ENCODE results near the gene EFCAB5.
"Not testable (repeated sequence)": the region's sequence is repeated elsewhere in the genome, so short reads cannot be mapped to it uniquely, and the experiment has no call there.

EFCAB5 gene

DNA sequence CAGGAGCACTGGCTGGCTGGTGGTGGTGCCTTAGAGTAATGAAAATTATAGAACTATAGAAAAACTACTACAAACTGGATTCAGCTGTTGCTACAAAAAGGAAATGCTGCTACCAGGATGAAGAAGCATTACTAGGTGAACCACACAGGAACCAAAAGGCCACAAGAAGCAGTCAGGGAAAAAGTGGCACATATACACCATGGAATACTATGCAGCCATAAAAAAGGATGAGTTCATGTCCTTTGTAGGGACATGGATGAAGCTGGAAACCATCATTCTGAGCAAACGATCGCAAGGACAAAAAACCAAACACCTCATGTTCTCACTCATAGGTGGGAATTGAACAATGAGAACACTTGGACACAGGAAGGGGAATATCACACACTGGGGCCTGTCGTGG, 5.5 kb upstream of the EFCAB5 start:
- DNase-seq (ENCODE audit: low read depth): not testable (repeated sequence)

DNA sequence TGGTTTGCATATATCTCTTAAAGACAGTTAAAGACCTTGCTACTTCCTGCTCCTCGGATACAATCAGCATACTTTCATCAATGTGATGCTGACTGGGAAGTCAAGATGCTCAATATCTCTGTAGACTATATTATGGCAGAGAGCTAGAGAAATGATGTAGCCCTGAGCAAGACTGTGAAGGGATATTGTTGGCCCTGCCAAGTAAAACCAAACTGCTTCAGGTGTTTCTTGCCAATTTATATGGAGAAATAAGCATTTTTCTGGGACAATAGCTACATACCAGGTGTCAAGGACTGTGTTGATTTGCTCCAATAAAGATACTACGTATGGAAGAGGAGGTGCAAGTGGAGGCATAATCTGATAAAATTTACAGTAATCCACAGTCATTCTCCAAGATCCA, 4.7 kb upstream of the EFCAB5 start:
- no peak for DNase-seq (ENCODE audit: low read depth)

DNA sequence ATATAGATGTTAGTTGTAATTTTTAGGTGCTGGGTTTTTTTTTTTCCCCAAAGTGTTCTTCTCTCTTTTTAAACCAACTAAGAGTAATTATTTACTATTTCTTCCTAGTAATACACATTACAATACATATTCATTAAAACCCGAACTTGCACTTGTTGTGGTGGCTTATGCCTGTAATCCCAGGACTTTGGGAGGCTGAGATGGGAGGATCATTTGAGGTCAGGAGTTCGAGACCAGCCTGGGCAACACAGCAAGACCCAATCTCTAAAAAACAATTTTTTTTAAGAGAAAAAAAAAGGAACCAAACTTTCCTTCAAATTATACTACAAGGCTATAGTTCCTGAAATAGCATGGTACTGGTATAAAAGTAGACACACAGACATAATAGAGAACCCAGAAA, 3.8 kb downstream of the EFCAB5 start:
- DNase-seq (ENCODE audit: low read depth): no peak

DNA sequence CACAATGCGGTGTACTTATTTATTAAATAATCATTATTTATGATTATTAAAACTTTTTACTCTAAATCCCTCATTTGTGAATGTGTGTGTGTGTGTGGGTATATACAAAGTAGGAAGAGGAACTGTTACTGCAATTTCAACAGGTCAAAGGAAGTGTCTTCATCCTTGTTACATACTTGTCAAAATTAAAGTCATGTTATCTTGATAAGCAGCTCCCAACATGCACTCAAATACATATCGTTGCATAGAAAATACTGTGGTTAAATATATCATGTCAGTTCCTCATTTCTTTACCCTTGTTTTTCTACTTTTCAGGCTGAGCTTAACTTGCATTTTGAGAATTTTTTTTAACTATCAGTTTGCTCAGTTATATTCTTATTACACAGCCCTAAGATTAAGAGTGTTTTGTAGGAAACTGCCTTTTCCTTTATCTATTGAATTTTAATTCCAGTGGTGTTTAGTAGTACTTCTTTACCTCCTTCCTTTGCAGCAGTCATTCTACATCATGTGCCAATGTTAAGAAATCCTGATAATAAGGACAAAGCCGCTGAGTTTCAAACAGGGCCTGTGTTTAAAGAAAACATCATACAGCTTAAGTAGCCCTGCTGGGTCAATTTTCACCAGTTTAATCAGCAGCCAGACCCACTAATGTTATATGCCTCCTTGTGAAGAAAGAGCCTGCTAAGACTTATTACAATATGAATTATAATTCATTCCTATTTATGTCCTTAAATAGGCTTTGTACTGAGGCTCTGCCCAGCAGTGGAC, 7.2 kb downstream of the EFCAB5 start:
- DNase-seq (ENCODE audit: low read depth): no peak

DNA sequence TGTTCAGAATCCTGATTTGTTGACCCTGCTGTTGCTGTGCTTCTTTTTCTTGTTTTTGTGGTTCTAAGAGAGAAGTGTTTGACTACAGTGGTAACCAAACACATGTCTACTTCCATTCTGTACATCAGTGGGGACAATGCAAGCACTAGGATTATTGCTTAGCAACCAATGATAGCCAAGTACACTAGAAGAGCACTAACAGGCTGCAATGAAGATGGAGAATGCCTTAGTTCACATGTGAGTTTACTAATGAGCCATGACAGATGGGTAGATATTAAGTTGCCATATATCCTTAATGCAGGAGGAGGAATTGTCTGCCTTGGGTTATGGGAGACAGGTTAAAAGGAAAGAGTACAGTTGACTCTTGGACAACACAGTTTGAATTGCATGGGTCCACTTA, 8.3 kb downstream of the EFCAB5 start:
- no peak for DNase-seq (ENCODE audit: low read depth)

DNA sequence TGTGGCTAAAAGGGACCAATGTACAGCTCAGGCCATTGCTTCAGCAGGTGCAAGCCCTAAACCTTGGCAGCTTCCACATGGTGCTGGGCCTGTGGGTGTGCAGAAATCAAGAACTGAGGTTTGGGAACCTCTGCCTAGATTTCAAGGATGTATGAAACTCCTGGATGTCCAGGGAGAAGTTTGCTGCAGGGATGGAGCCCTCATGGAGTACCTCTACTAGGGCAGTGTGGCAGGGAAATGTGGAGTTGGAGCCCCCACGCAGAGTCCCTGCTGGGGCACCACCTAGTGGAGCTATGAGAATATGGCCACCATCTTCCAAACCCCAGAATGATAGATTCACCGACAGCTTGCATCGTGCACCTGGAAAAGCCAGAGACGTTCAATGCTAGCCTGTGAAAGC, 13.0 kb downstream of the EFCAB5 start:
- DNase-seq (ENCODE audit: low read depth): no peak

DNA sequence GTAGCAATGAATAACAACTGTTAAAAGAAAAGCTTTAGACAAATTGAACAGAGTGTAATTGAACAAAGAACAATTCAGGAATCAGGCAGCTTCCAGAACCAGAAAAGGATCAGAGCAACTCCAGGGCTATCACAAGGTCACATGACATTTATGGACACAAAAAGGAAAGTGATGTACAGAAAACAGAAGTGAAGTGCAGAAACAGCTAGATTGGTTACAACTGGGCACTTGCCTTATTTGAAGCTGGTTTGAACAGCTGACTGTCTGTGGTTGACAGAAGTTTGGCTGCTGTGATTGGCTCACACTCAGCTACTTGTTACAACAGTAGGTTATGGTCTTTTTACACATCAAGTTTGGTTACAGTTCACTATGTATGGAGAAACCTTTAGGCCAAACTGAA, 14.8 kb downstream of the EFCAB5 start:
- no peak for DNase-seq (ENCODE audit: low read depth)

DNA sequence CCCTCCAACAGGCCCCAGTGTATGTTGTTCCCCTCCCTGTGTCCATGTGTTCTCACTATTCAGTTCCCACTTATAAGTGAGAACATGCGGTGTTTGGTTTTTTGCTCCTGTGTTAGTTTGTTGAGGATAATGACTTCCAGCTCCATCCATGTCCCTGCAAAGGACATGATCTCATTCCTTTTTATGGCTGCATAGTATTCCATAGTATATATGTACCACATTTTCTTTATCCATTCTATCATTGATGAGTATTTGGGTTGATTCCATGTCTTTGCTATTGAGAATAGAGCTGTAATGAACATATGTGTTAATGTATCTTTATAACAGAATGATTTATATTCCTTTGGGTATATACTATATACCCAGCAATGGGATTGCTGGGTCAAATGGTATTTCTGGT, 16.1 kb downstream of the EFCAB5 start:
- not testable (repeated sequence) for DNase-seq (ENCODE audit: low read depth)

DNA sequence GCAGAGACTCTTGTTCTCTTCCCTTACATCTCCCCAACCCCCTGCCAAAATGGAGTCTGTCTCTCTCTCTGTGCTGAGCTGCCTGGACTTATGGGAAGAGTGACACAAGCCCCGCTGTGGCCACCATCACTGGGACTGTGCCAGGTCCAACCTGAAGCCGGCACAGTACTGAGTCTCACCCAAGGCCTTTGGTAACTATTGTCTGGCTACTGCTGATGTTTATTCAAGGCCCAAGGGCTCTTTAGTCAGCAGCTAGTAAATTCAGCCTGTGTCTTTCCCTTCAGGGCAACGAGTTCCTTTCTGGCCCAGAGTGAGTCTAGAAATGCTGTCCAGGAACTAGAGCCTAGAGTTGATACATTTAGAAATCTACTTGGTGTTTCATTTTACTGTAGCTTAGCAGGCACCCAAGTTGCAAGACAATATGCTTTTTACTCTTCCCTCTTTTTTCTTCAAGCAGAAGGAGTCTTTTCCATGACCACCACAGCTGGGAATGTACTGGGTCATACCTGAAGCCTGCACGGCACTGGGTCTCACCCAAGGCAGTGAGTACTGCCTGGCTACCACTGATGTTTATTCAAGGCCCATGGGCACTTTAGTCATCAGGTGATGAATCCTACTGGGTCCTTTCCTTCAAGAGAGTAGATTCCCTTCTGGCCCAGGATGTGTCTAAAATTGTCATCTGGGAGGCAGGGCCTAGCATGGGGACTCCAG, 17.7 kb downstream of the EFCAB5 start:
- DNase-seq (ENCODE audit: low read depth): no peak

DNA sequence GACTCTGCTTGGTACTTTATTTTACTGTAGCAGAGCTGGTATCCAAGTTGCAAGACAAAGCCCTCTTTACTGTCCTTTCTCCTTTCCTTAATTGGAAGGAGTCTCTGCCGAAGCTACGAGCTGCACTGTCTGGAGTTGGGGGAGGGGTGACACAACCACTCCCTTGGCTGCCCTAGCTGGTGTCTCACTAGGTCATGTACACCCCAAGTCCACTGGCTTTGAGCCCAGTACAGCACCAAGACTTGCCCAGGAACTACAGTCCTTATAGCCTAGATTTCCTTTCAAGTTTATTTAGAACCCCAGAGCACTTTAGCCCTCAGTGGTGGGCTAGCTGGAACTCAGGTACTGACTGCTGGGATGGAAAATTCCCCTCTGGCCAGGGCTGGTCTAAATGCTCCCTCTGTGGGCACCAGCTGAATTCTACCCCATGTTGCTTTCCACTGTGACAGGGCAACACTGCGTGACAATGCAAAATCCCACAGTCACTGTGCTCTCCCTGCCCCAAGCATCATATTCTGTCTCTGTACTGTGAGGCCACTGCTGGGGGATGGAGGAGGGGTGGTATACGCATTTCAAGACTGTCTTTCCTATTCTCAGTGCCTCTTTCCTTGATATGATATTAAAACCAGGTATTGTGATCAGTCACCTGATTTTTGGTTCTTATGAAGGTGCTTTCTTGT, 18.4 kb downstream of the EFCAB5 start:
- no peak for DNase-seq (ENCODE audit: low read depth)

DNA sequence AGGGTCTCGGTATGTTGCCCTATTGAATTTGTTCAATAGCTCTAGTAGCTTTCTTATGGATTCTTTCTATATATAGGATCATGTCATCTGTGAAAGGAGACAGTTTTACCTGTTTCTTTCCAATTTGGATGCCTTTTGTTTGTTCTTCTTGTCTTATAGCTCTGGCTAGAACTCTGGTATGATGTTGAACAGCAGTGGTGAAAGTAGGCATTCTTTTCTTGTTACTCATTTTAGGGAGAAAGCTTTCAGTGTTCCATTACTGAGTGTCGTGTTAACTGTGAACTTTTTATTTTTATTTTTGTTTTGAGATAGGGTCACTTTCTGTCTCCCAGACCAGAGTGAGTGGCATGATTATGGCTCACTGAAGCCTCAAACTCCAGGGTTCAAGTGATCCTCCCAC, 21.2 kb downstream of the EFCAB5 start:
- DNase-seq (ENCODE audit: low read depth): no peak

DNA sequence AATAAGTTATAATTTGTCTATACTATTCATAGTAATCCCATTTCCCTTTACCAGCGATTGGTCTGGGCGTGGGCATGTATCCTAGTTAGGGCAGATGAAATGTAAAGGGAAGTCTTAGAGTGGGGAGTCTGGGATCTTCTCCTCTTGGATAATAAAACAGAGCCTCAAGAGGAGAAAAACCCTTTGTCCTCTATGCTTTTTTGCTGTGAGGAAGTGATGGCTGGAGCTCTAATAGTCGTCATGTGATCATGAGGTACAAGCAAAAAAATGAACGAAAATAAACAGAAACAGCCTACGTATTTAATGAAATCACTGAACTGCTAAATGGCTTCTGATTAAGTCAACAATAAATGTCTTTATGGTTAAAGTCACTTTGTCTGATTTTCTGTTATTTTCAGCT, 26.8 kb downstream of the EFCAB5 start:
- no peak for DNase-seq (ENCODE audit: low read depth)

DNA sequence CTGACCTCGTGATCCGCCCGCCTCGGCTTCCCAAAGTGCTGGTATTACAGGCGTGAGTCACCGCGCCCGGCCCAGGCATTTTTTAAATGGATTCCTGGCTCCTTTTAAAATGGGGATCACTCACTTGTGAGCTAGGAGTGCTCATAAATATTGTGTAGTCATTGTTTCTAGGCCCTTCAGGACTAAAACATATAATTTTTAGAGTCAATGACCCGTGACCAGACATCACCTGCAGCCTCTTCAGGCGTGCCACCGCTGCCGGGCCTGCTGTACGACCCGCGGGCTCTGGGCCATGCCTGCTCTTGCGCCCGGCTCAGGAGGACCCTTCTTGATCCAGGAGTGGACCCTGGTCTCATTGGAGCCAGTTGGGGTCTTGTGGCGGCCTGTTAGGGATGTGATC, 30.8 kb downstream of the EFCAB5 start:
- no peak for DNase-seq (ENCODE audit: low read depth)

DNA sequence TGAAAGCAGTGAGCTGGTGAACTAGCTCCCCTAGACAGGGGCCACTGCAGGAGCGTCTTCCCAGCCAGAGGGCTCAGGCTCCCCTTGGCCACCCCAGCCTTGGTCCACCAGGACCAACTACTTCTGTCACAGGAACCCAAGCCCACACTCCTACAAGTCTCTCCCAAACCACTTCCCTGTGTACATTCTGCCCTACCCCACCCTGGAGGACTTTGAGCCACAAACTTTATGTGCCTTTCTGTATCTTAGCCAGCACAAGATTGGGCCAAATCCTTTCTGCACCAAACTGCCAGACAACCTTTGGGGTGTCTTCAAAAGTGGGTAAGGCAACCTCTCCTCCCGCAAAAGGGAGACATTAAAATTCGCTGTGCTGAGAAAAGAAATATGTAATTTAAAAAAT, 31.6 kb downstream of the EFCAB5 start:
- DNase-seq (ENCODE audit: low read depth): no peak

DNA sequence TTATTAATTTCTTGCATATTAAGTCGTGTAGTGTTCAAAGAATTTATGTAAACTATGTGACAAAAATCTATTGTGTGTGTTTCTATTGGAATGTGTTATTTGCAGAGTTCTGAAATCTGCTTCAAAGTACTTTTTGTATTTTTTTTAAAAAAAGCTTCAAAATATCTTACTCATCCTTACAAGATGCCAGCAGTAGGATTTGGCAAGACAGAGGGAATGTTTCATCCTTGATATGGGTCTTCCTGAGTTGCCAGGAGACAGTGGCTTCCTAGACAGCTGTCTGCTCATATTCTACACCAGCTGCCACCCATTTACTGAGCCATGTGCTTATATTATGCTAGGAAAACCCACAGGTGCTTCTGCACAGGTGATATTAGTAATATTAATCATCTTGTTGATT, 36.4 kb downstream of the EFCAB5 start:
- no peak for DNase-seq (ENCODE audit: low read depth)

DNA sequence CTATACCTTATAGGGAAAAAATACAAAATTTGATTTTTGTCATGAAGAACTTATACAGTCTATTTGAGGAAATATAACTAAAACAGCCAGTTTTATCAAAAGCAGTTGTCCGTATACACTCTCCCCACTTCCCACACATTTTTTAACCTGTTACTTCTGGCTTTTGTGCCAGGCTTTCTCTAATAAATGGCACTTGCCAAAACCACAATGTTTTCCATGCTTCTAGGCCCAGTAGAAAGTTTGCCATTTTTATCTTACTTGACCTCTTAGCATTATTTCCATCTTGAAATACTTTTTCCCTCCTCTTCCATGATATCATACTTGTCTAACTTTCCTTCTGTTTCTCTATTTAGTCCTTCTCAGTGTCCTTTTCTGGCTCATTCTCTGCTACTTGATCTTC, 38.8 kb downstream of the EFCAB5 start:
- DNase-seq (ENCODE audit: low read depth): no peak

DNA sequence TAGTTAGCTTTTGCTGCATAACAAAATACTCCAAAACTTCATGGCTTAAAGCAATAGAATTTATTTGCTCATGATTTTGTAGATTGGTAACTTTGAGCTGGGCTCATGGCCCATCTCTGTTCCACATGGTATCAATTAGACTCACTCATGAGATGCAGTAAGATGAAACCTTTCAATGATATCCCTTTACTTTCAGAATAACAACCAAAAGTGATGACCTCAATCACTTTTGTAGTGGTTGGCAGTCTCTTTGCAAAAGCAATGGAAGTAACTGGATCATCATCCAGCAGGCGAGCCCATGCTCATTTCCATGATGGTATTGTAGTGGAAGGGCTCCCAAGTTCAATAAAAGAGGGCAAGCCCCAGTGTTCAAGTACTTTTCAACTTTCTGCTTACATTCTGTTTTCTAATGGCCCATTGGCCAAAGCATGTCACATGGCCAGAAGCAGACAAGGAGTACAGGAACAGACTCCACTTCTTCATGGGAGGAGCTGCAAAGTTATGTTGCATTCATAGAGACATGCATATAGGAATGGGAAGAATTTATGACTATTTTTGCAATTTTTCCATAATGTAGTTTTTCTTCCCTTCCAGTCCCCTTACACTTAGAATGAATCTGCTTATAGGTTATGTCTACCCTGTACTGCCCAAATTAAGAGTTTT, 41.7 kb downstream of the EFCAB5 start:
- DNase-seq (ENCODE audit: low read depth): no peak

DNA sequence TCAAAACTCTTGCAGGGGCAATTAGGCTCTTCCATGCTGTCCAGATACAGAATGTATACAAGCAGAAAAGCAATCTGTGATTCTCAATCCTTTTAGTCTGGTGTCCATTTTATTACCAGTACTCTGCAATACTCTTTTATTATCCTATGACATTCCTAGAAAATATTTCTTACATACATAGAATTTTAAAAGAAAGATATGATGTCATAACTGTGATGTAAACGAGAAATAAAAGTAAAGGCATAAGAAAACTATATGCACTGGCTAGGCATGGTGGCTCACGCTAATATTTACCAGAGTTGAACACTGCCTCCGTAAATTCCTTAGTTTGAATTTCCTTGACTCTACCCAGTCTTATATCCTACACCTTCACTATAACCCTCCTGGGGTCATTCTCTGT, 55.0 kb downstream of the EFCAB5 start:
- DNase-seq (ENCODE audit: low read depth): no peak

DNA sequence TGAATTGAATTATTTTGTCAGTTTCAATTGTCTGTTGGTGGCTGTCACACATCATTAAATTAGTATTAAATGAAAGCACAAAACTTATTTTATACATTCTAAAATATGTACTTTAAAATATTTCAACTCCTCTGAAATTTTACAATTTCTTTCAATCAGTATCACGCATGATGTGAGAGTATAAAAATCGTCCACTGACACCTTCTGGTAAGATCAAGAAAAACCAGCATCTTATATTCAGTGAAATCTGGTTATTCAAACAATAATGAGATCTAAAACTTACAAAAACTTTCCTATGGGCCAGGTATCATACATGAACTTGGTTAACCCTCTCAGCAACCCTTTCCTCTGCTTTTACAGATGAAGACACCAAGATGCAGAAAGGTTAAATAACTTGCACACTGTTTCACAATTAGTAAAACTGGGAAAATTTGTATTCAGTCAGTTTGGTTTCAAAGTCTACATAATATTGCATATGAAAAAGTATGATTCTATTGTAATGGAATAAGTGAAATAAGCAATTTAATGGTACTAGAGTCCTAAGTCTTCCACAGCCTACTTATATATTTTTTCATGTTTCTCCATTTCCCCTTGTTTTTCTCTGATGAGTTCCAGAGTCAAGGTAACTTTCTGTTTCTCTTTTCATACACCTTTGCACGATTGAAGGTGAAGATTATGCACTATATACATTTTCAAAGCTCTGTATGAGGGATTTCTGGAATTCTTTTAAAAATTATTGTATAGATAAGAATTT, 58.7 kb downstream of the EFCAB5 start:
- DNase-seq (ENCODE audit: low read depth): no peak

DNA sequence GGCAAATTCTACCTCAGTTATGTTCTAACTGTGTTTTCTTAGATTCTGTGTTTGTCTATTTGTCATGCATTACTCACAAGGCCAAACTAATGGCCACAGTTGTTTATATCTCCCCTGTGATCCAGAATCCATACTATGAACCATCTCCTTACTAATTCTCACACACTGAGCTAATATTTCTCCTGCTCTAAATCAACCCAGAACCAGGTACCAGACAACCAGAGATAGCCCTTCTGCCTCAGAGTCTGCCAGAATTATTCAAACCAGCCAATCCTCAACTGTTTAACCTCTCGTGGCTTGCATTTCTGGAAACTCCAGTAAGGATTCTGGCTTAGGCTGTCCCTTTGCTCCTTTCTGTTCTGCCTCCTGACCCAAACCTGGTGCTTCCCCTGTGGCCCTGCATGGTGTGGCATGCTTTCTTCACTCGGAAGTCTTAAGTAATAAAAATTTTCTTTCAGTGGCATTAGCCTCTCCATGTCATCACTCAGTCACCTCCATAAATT, 59.4 kb downstream of the EFCAB5 start:
- DNase-seq (ENCODE audit: low read depth): no peak

DNA sequence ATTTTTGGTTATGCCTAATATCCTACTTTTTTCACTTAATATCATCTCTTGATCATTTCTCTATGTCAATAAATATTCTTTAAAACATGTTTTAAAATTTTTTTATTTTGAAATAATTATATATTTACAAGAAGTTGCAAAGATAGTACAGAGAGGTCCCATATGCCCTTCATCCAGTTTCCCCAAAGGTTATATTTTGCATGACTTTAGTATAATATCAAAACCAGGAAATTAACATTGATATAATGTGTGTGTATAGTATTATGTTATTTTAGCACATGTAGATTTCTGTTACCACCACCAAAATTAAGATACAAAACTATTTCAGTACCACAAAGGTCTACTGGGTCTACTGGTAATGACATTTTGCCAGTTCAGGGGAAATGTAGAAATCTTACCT, 60.7 kb downstream of the EFCAB5 start:
- no peak for DNase-seq (ENCODE audit: low read depth)

All from stimulated activated CD8-positive, alpha-beta memory T cell treated with anti-CD3 and anti-CD28 coated beads, Interleukin-12 subunit alpha, Interleukin-12 subunit beta, amount 100 ng/mL, for 1 hour (primary cell).